ENCODE results near the gene FAM234B.
"Not testable (repeated sequence)": the region's sequence is repeated elsewhere in the genome, so short reads cannot be mapped to it uniquely, and the experiment has no call there.

Gene FAM234B

DNA sequence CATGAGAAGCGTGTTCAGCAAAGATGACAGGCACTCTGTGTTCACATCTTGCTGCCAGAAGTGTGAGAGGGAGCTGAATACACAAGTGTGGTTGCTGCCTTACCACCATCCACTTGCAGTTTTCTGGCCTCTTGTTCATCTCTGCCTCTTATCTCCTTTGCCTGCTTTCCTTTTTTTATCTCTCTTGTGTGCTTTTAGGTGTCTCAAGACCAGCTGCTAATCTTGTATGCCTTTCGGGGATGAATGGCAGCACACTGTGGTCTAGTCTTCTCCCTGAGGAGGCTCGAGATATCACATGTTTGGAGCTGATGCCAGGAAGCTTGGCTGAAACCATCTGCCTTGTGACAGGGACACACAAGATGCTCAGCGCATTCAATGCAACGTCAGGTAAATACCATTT lies 17.2 kb downstream of the FAM234B start:
- DNase-seq (ENCODE audit: low spot score), result no peak

DNA sequence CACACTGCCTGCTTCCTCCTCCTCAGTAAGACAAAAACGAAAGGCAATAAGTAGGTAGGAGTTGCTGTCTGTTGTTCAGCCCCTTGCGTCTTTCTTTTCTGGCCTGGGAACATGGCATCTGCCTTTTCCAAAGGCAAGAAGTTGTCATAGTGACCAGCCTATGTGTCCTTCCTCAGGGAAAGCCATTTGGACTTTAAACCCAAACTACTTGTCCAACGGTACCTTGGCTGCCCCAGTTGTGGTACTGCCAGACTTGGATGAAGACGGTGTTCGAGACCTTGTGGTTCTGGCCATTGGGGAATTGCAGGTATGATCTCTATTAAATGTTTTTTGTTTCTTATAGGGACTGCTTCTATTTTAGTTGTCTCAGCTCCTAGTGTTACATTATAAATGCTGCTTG lies 18.5 kb downstream of the FAM234B start:
- no peak for DNase-seq (ENCODE audit: low spot score)

GRCh38 chr12:13066014-13066413 lies 21.8 kb downstream of the FAM234B start:
- no peak for DNase-seq (ENCODE audit: low spot score)

DNA sequence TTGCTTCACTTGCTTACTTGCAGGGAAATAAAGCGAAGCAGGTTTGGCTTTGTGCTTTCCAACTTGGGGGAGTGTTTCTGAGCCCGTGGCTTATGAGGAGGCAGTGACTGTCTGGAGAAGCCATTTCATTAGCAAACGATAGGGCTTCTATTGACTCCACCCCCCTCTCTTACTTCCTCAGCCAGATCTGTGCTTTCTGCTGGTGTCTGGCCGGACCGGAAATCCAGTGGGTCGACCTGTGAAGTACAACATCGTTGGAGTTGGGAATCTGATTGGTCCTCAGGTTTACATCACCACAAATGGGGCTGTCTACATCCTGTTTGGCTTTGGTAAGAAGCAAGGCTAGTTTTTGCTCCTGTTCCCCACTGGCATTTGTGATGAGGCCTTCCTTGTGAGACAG lies 22.3 kb downstream of the FAM234B start:
- no peak for DNase-seq (ENCODE audit: low spot score)

DNA sequence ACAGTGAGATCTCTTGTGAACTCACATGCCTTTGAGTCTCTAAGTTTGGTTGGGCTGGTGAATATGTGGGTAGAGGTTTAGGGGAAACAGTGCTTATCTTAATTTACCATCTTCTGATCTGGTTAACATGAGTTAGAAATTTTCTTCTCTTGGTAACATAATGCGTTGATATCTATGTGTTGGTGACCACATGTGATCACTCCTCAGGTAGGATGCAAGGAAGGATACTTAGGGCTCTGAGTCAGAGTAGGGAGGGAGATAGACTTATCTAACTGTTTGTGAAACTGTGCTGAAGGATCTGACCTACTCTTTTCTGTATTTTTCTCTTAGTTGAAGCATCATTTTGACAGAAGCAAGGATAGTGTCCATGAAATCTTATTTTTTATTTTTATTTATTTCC lies 23.1 kb downstream of the FAM234B start:
- DNase-seq (ENCODE audit: low spot score), result no peak

DNA sequence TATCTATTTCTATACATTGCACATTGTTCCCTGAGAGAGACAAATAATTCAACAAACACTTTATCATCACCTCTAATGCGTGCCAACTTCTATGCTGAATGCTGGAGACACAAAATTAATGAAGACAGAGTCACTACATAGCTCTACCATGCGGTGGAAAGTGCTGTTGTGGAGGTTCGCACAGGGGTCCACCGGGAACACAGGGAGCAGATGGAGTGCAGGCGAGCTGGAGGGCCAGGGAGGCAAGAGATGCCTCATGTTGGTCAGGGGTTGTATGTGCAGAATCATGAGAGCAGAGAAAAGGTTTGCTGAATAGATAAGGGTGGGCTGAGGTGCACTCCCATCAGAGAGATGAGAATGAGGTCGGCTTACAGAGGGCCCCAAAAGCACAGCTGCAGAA lies 25.2 kb downstream of the FAM234B start:
- no peak for DNase-seq (ENCODE audit: low spot score)

- no peak for DNase-seq (ENCODE audit: low spot score)
Observed at GRCh38 chr12:13071305-13072280, 27.4 kb downstream of the FAM234B start.

DNA sequence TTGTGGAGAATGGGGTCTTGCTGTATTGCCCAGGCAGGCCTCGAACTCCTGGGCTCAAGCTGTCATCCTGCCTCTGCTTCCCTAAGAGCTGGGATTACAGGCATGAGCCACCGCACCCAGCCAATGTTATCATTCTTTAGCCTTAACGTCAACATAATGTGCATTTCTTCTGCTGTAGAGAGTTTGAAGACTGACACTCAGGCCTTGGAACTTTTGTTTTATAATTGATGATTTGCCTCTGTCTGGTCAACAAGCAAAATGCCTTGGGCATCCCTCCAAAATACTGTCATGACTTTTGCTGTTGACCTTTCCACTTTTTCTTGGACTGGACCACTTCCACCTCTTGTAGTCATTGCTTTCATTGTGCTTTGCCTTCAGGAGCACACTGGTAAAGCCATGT lies 29.0 kb downstream of the FAM234B start:
- no peak for DNase-seq (ENCODE audit: low spot score)

GRCh38 chr12:13074396-13075117 lies 30.4 kb downstream of the FAM234B start:
- DNase-seq (ENCODE audit: low spot score), result no peak

GRCh38 chr12:13075118-13075480 lies 30.9 kb downstream of the FAM234B start:
- no peak for DNase-seq (ENCODE audit: low spot score)

DNA sequence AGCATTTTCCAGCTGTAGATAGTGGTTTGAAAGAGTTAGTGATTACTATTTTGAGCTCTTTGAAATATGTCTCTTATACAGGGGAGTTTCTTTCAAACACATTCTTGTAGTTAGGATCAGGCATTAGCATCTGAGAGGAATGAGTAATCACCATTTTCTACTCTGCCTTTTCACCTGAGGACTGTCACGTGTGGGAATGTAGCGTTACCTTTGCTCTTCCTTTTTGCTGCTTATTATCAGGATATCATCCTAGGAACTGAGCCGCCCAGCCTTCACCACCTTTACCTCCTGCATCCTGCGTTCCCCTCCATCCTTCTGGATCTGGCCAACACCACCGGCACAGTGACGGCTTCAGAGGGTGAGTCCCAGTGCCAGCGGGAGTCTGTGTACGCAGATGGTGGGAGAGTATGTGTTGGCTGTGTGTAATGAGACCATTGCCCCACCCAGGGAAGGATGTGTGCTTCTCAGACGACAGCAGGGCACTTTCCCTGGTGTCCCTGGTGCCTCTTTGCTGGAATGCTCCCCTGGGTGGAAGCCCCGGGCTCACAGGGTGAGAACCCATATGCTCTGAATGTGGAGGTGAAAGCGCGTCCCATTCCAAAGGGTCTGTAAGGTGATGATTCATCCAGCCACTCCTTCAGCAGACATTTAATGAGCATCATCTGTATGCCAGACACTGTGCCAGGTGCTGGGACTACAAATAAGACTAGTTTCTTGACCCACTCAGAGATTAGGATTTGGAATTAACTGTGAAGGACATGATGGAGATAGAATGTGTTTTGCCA lies 31.8 kb downstream of the FAM234B start:
- no peak for DNase-seq (ENCODE audit: low spot score)

DNA sequence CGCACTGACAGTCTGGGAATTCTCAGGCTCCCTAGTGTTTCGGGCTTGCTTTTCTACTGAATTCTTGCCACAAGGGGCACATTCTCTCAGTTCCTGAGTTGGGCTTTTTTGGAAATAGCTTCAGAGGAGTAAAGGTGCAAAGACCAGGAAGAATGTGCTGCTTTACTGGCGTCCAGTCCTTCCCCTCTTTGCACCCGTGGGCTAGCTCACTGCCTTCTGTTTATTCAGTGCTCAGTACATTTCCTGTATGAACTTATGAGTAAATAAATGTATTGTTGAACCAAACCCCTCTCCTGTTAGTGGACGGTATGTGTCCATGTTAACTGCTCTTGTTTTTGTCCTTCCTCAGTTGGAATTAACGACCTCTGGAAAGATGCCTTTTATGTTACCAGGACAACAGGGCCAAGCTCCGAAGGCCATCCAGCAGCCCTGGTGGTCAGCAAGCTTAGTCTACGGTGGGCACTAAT lies 35.3 kb downstream of the FAM234B start:
- DNase-seq (ENCODE audit: low spot score), result no peak

- no peak for DNase-seq (ENCODE audit: low spot score)
Observed at GRCh38 chr12:13080266-13080665, 36.1 kb downstream of the FAM234B start.

GRCh38 chr12:13082861-13083260 lies 38.7 kb downstream of the FAM234B start:
- no peak for DNase-seq (ENCODE audit: low spot score)

- not testable (repeated sequence) for DNase-seq (ENCODE audit: low spot score)
Observed at GRCh38 chr12:13083638-13084037, 39.5 kb downstream of the FAM234B start.

GRCh38 chr12:13084898-13085640 lies 40.9 kb downstream of the FAM234B start:
- DNase-seq (ENCODE audit: low spot score), result no peak

DNA sequence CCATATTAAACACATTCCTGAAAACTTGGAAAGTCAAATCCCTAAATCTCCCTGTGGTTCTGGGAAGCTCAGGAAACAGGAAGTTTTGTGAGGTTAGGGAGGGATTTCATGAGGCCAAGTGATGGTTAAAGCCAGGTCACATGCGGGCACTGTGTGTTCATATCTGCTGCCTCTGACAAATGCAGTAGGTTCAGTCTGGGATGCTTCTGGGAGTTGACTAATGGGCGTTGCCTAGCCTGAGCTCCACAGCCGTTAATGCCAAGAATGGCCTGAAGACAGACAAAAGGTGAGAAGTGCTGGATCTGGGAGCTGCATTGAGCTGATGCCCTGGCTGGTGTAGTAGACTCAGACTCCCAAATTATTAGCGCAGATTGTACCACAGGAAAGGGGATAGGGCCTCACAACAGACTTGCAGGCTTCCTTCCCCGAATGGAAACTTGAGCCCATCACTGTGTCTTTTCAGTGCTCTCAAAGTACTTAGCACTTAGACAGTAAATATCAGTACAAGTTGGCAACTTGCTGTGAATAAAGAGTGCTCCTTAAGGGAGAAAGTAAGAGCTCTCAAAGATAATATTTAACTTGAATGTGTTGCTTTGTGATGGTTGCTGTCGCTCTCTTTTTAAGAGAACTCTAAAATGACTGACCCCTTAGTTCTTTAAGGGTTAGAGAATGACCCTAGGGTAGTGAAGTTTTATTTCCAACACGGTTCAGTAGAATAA lies 41.9 kb downstream of the FAM234B start:
- DNase-seq (ENCODE audit: low spot score), result no peak

DNA sequence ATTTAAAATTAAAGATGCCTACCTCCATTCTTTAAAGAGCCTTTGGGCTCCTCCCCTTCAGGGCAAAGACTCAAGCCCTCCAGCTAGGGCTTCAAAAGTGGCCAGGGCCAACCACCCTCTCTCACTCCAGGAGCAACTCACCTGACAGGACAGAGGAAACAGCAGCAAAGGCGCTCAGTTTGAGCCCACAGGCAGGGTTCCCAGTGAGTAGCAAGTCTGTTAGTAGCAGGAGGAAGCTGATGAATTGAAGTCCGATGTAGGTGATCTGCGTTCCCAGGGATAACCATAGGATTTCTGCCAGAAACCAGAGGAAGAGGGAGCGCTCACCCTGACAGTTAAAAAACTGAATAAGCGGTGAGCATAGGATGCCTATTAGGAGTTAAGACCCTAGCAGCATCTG lies 43.6 kb downstream of the FAM234B start:
- DNase-seq (ENCODE audit: low spot score), result no peak

- no peak for DNase-seq (ENCODE audit: low spot score)
Observed at GRCh38 chr12:13088496-13088895, 44.3 kb downstream of the FAM234B start.

DNA sequence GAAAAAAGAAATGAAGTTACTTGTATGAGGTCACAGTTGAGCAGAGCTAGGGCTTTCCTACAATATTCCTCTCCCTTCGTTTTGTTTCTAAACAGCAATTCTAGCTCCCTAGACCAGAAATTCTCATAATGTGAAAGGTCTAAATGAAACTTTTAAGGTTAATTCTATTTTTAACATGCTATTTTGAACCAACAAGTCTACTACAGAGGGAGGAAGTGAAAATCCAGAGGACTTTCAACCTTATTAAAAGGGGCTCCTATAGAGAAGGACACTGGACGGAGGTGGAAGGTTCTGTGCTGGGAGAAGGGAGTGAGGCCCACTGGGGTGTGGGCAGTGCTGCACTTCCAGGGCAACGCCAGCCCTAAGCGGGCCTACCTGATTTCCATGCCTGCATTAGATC lies 45.9 kb downstream of the FAM234B start:
- no peak for DNase-seq (ENCODE audit: low spot score)

DNA sequence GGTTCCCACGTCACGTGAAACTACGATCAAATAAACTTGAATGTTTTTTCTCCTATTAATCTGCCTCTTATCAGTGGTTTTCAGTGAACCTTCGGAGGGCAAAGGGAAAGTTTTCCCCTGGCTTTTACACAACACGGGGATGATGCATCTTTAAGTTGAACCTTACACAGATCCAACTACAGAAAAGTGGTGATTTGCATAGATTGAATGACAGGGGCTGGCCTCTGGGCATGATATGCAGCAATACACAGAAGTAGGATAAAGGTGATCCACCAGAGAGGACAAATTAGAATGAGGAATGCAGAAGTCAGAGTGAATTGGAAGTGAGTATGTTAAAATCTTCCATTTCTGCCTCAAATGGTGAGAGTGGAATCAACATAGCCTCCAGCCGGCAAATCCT lies 47.7 kb downstream of the FAM234B start:
- no peak for DNase-seq (ENCODE audit: low spot score)

All from SW480 (cell line).